COLO668 (cell line): Measurements from ENCODE around the gene KRT16.
A peak's percentile ranks its signal among the peaks of the same experiment; 100 is the strongest.
"Not testable (repeated sequence)": the region's sequence is repeated elsewhere in the genome, so short reads cannot be mapped to it uniquely, and the experiment has no call there.

ENCODE experiments used
- DNase-seq: peaks from one replicate; lab custom pipeline; 2025; ENCODE audit not compliant: unreplicated experiment; lab: John Stamatoyannopoulos, UW

Gene KRT16

DNA sequence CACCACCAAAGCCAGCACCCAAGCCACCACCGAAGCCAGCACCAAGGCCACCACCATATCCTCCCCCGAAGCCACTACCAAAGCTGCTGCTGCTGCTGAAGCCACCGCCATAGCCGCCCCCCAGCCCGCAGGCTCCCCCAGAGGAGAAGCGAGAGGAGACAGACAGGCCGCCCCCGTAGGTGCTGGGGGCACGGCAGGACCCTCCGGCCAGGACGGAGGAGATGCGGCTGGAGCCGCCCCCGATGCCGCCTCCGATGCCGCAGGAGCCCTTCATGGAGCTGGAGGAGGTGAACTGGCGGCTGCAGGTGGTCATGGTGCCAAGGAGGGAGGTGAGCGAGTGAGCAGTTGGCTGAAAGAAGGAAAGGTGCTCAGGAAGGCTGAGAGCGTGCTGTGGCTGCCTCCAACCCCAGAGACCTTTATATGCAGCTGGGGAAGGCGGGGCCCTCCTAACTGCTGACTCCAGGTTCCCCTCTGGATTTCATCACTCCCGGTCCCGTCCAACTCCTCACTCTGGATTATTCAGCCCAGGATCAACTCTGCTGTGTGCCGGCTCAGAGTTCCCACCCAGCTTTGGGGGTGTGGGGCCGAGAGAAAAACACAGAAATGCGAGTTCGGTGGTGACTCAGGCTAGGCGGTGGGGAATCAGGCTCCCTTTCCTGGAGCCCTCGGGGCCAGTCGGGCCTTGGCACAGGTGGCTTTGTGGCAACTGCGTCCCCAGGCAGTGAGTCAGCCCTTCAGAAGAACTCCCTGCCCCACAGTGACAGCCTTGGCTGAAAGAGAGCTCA, at the start of gene KRT16:
Gene KRT16 (minus strand): TSS at position 392 of the 785 bp plus-strand sequence. CDS start 79 bp downstream, at position 313.
- DNase-seq, result not testable (repeated sequence)

DNA sequence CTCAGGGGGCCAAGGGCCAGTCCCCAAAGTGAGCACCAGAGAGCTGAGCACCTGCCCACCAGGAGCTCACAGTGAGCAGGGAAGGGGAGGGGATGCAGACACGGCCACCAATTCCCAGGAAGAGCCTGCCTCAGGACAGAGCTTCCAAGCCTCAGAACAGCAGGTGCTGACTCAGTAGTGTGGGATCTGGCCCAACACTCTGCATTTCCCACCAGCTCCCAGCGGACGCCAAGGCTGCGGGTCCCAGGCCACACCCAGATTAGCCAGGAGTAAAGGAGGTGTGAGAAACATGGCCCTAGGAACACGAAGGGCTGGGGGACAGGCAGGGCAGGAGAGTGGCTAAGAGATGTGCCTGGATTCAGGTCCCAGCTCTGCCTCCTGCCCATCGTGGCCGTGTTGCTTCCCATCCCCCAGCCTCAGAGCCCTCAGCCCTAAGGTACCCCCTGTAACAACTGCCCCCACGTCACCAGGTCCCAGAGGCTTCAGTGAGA, 47.7 kb upstream of the KRT16 start:
- DNase-seq, result no peak

DNA sequence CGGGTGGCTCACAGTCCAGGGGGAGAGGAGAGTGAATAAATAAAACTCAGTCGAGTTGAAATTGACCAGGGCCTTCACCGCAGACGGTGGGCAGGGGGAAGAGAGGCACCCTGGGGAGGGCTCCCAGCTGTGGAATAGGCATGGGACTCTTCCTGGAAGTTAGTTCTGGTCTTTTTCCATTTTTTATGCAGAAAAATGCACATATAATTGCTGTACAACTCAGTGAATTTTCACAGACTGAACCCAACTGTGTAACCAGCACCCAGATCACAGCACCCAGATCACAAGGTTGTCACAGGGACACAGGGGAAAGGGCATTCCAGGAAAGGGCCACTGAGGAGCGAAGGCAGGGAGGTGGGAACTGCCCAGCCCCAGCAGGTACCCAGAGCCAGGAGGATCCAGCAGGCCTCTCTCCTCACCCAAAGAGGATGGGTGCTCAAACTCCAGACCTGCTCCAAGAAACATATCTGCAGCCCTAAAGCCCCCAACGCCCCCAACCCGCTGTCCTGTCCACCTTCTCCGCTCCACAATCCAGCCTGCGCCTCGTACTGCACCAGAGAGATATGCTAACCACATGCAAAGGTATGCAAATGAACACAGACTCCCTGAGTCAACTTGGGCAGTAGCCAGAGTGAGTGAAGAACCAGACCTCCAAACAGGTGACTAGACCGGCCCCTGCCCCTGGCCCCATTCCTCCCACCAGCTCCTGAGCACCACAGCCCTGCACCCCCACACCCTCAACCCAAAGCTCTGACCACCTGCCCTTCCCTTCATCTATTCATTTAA, 47.1 kb upstream of the KRT16 start:
- no peak for DNase-seq

DNA sequence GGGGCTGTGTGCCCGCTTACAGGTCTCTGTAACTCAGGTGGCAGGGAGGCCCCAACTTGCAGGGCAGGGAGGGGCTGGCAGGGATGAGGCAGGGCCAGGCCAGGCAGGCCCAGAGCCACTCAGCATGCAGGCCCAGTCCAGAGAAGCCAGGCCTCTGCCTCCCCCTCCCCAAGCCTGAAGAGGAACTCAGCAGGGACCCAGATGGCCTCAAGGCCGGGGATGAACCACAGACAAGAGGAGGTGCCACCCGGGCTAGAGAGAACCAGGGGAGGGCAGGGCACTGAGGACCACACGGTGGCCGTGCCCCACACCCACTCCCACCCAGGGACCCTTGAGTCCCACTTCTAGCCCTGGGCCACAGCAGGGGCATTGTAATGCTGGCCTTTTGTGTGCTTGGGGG, 46.3 kb upstream of the KRT16 start:
- DNase-seq, result no peak

DNA sequence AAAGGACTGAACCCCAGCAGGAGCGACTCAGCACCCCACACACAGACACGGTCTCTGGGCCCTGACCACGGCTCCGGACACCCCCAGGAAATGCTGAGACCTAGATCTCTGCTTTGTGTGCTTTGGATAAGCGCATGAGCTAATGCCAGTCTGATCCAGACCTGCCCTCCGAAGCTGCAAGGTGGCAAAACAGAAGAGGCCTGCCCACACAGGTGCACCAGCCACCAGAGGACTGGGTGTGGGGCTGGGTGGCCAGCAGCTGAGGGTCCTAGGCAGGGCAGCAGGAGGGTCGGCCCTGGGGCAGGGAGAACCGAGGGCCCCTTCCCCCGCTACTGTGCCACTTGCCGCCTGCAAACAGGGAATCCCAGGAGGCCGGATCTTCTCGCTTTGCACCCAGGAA, 45.4 kb upstream of the KRT16 start:
- no peak for DNase-seq

DNA sequence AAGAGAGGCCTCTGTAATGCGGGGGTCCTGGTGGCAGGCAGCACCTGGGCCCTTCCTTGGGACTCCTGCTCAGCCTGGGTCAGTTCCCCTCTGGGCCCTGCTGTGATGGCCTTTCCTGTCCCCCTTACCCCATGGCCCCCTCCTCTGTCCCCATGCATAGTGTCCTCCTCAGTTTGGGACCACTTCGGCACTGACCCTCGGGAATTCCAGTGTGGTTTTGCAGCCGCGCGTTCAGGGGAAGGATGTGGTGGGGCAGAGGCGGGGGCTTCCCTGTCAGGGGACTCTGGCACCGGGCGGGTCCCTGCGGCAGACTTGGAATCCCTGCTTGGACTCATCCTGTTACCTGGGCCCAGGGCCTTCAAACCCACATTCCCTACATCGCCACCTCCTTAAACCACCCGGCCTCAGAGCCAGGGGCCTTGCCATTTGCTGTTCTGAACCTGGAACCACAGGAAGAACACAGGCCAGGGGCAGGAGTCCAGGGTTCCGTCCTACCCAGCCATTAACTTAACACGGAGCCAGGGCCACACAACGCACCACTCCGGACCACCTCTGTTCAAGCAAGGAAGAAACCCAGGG, 44.7 kb upstream of the KRT16 start:
- DNase-seq, result no peak

DNA sequence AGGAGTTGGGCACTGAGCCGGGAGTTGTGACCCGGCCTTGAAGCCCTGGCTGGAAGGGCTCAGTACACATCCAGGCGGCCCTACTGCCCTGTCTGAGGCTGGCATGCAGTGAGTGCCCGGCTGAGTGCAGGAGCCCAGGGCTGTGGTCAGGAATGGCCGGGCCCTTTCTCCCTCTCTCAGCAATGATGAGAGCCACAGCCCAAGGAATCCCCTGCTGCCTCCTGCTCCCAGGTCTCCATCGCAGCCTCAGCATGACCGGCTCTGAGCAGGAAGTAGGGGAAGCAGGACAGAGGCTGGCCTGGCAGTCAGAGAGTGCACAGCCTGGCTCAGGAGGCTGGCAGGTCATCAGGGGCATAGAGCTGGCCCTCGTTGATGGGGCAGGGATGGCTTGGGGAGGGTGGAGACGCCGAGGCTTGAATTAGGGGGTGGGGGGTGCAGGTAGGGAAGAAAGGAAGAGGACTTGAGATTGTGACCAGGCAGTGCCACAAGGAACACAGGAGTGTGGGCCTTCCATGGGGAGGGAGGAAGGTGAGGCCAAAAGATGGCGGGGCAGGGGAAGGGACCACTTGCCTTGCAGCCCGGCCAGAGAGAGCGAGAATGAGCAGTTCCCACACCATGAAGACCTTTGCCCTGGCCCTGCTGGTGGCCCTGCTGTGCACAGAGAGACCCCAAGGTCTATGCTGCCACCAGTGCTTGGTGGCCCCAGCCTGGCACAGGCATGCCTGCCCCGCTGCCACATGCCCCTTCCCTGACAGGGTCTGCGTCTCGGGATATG, 43.9 kb upstream of the KRT16 start:
- DNase-seq, result no peak

DNA sequence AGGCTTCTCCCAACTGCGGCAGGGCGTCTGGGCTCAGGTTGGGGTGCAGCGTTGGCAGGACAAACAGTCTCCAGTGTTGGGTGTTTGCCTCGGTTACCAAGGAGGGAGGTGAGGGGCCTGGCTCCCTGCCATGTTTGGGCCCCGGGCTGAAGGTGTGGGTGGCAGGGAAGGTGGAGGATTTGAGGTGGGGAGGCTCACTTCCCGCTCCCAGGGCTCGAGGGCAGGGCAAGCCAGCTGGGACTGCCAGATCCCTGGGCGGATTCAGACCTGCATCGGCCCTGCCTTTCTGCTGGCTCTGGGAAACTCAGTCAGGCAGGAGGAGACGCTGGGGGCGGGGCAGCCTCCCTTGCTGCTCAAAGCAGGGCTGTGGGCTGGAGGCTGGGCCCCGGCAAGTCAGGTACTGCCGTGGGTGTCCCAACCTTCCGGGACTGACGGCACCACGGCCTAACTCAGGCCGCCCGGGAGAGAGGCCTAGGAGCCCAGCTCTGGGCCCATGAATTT, 43.1 kb upstream of the KRT16 start:
- peak; percentile 44 for DNase-seq

DNA sequence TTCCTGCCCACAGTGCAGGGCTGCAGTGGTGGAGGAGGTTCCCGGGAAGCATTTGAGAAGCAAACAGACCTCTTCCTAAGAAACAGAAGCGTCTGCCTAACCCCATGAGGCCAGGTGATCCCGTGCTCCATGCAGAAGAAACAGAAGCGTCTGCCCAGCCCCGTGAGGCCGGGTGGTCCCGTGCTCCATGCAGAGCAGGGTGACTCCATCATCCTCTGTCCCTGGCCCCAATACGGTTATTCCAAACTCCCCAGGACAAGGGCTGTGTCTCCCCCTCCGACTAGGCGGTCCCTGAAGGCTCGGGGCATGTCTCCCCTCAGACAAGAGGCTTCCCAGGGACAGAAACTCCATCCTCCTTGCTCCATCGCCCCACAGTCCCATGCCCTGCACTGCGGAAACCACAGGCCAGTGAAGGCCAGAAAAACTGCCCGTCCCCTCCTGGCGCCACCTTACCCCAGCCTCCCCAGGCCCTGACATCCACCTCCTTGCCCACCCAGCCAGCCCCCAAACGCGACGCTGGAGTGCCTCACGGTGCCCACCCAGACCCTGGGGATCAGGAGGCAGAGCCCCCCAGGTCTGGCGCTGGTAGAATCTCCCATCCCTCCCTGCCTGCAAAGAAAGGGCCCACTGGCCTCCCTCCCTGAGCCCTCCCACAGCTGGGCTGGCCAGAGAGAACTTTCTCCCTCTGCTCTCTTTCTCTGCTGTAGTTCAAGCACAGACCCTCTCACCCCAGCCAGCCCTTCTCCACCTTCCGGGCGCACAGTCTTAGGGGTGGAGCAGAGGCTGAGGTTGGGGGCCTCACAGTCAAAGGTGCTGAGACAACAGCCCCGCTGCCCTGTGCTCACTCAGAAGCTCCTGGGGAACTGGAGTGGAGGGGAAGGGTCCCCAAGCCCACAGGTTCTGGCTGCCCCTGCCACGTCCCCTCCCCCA, 42.4 kb upstream of the KRT16 start:
- DNase-seq, result no peak

DNA sequence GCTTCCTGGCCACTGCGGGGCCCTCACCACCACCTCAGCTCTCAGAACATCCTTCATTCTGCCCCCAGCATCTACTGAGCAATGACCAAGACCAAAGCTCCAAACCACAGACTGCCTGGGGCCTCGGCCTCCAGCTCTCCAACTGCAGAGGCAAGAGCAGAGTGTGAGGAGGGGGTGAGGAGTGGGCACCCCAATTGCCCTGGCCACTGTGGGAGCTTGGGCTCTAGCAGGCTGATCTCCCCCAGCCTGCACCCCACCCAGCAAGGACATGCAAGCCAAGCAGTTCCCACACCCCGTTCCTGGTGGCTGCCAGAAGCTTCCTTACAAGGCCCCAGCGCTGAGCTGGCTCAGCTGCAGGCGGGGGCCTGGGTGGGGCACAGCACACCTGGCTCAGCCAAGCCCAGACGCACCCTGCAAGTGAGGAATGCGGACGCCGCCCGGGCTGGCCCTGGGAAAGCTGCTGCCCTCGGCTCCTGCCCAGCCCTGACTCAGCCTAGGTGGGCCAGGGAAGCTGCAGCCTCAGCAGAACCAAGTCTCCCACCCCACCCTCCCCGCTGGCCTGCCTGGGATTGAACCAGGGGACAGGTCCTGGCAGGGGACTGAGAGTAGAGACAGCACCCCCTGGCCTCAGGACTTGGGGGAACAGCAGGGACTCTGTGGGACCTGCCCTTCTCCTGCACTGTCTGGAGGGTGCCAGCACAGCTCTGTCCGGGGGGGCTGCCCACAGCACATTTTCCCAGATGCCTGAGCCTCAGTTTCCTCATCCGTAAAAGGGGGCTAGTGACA, 41.5 kb upstream of the KRT16 start:
- peak; percentile 38 for DNase-seq

DNA sequence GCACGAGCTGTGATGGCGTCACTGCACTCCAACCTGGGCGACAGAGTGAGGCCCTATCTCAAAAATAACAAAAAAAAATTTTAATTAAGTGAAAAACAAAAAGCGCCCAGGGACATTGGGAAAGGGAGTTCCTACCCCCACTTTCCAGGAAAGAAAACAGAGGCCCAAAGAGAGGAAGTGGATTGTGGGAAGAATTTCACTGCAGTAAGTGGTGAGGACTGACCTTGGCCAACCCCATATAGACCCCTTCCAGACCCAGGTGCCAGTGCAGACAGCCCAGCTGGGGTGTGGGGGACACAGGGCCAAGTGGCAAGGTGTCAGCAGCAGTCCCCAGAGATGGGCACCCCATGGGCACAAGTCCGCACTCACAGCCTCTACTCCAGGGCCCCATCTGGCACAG, 40.9 kb upstream of the KRT16 start:
- DNase-seq, result no peak

DNA sequence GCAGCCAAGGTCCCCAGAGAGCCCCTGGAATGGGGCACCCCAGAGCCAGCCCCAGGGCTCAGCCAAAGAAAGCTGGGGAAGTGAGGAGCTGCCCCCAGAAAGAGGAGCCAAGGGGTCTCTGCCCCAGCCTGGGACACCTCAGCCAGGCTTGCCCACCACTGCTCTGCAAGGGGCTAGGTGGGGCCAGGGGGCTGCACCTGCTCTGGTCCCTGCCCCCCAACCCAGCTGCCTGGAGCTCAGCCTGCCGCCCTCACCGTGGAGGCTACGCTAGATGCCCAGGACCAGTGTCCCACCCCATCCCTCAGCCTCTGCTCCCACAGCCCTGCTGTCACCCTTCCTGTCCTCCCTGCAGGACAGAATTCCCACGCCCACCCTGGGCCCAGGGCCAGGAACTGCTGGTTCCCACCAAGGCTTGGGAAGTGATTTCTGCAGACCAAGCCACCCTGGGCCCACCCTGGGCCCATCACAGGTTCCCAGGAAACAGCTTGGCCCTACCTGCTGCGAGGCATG, 39.9 kb upstream of the KRT16 start:
- DNase-seq, result no peak

DNA sequence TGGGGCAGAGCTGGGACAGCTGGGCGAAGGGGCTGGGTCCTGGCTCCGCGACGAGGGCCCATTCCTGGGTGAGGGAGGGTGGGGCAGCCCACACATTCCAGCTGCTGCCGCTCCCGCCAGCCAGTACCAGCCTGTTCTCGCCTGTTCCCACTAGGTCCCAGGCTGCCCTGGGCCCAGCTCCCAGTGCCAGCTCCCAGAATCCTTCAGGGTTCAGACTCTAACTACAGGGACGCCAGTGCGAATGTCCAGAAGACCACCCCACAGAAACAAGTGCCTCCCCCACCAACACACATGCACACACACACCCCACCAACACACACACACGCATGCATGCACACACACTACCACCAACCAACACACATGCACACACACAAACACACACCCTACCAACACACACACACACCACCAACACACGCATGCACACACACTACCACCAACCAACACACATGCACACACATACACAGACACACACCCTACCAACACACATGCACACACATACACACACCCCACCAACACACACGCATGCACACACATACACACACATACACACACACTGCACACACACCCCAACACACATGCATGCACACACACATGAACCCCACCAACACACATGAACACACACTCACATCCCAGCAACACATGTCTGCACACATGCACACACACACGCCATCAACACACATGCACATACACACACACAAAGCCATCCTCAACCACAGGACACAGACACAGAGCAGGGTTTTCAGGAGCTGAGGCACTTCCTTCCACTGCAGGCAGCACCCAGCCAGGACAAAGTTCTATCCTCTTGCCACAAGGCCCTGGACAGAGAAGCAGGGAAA, 39.3 kb upstream of the KRT16 start:
- no peak for DNase-seq

DNA sequence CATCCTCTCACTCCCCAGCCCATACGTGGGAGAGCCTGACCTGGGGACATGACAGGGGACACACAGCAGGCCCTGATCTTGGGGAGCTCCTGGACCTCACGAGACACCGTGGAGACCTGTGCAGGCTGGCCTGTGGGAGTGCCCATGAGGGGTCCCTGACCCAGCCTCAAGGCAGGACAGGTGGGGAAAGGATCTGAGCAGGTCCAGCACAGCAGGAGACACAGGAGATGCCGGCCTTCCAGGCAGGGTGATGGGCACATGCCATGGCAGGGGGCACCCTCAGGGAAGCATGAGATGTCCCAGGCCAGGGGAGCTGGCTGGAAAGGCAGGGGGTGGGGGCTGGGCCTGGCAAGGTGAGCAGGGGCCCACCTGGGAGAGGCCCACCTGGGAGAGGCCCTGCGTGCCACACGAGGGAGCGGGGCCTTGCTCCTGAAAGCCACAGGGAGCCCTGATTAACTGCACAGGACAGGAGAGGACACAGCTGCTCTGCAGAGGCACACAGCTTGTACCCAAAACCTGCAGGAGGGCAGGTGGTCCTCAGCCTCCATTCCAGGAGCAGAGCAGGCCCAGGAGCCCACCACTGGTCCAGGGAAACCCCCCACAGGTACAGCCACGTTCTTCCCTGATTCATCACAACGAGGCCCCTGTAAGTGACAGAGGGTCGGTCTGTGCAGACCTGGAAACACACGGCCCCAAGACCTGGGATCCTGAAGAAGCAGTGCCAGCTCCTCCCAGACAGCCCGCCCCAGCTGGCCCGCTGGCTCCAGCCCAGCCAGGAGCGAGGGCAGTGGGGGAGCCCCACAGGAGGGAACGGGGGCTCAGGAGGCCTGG, 38.4 kb upstream of the KRT16 start:
- no peak for DNase-seq

DNA sequence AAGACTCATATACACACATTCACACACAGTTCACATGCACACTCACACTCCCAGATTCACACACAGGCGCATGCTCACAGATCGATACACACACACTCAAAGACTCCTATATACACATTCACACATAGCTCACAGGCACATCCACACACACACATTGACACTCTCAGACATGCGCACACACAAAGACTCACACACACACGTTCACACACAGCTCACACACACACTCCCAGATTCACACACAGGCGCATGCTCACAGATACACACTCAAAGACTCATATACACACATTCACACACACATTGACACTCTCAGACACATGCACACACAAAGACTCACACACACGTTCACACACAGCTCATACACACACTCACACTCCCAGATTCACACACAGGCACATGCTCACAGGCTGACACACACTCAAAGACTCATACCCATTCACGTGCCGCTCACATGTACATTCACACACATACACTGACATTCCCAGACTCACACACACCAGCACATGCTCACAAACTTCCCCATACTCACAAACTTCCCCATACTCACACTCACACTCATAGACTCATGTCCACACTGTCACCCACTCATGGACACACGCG, 37.5 kb upstream of the KRT16 start:
- no peak for DNase-seq

DNA sequence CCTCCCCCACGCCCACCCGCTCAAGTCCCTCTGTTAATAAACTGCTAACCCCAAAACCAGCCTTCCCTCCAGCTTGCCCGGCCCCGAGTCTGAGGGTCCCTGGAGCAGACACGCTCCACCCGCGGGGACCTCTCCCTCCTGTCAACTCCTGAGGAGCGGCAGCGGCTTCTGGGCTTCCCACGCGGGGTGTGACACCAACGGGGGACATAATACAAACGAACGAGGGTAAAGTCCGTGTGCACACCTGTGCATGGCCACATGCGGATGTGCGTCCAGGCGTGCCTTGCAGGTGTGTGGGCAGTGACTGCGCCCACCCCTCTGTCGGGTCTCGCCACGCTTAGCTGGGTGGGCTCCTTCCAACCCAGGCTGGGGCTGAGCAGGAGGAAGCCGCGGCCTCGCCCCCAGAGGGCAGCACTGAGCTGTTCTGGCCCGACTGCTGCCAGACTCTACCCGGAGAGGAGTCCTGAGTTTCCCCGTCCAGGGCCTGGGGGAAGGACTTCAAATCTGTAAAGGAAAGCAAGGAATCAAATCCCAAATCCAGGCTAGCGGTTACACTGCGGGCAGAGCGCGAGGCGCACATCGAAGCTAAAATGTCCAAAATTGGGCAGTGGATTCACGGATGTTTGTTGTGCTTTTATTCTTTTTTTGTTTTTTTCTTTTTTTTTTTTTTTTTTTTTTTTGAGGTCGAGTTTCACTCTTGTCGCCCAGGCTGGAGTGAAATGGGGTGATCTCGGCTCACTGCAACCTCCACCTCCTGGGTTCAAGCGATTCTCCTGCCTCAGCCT, 36.0 kb upstream of the KRT16 start:
- peak; percentile 69 for DNase-seq
